GM13976 (cell line): ENCODE results near the gene SELENOS.

Experiments
- DNase-seq: peaks from one replicate; pipeline ENCODE4 v3.0.0; 2012; ENCODE audit warnings: low spot score
- CTCF ChIP-seq: IDR thresholded peaks from 2 replicates; pipeline ENCODE4 v1.5.1; 2012; ENCODE audit warnings: borderline replicate concordance, mild to moderate bottlenecking; ENCODE audit not compliant: insufficient read depth; ENCODE audit errors: extremely low read depth, missing control alignments, control extremely low read depth
- in situ Hi-C: fragments of 300-500 bp; cut with MboI; formaldehyde crosslinking; loops from one replicate; pipeline ENCODE4 v1.12.0; 2022; ENCODE audit warnings: low sequenced_read_pairs, mixed read lengths, inconsistent platforms; ENCODE audit not compliant: unreplicated experiment

Gene SELENOS

DNA sequence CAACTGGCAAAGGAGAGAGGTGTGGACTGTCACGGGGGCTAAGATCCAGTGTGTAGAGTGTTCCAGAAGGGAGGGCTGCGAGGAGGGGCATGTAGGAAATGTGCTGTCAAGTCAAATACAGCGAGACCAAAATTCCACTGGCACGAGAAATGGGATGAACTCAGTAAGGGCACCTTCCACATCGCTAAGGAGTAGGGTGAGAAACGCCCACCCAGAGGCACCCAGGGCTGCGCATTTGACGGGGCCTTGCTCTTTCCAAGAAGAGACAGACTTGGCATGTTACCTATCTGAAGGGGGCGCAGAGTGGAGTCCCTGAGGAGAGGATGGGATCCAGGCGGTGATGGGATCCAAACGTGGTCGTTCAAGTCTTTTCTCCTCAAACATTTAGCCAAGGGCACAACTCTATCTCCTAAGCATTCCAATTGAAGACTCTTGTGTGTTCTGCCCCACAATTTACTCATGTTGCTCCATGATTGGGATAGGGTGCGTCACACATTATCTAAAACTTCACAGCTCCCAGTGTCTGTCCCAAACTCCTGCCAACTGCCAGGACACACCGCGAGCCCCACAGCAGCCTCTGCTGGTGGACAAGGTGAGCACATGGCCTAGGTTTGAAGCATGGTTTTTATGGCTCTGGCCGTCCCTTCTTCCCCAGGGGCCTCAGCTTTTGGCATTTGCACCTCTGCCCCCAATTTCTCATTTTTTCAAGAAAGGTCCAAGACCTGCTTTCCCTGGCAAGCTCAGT is 7.6 kb downstream of the SELENOS start:
- in situ Hi-C loops: loop anchor here (10.0 to 25.0 kb wide), 2 partner anchors 255 to 632 kb away; no protein-coding TSS in a partner anchor
- TF ChIP-seq CTCF: peak; percentile 18
- DNase-seq: no peak

DNA sequence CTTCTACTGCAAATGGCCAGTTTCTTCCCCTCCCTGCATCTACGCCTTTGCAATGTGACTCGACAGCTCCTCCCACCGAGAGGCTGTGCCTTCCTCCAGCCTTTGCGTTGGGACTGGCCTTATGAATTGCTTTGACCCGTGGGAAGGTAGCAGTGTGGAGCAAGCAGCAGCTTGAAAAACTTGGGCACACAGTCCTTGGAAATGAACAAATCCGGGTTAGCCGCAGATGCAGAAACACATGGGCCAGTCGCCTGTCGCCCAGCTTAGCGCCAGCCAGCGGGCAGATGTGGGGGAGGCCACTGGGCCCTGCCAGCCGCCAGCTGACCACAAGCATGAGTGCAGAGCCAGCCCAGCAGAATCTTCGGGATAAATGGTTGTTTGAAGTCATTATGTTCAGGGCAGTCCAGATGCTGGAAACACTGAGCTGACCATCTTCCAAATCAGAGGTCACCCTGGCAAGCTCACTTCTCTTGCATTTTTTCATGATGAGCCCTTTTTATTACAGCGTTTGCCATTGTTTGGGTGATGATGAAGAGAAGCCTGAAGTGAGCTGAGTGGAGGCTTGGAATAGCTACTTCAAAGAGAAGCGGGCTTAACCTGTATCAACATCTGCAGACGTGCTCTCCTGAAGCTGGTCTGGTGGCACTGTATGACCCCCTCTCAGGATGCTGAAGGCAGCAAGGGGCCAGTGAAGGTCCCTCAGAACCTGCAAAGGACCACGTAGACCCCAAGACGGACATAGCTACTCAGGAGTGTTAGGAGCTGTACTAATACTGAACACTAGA is 9.8 kb downstream of the SELENOS start:
- in situ Hi-C loops: loop anchor here (10.0 to 25.0 kb wide), 2 partner anchors 253 to 630 kb away; no protein-coding TSS in a partner anchor
- TF ChIP-seq CTCF: no peak
- DNase-seq: no peak

- in situ Hi-C loops: loop anchor here (10.0 to 25.0 kb wide), 2 partner anchors 252 to 629 kb away; no protein-coding TSS in a partner anchor
- TF ChIP-seq CTCF: no peak
- DNase-seq: no peak
Observed at GRCh38 chr15:101266787-101267186, 10.5 kb downstream of the SELENOS start.

GRCh38 chr15:101266034-101266433 is 11.3 kb downstream of the SELENOS start:
- in situ Hi-C loops: loop anchor here (10.0 to 25.0 kb wide), 2 partner anchors 251 to 629 kb away; no protein-coding TSS in a partner anchor

DNA sequence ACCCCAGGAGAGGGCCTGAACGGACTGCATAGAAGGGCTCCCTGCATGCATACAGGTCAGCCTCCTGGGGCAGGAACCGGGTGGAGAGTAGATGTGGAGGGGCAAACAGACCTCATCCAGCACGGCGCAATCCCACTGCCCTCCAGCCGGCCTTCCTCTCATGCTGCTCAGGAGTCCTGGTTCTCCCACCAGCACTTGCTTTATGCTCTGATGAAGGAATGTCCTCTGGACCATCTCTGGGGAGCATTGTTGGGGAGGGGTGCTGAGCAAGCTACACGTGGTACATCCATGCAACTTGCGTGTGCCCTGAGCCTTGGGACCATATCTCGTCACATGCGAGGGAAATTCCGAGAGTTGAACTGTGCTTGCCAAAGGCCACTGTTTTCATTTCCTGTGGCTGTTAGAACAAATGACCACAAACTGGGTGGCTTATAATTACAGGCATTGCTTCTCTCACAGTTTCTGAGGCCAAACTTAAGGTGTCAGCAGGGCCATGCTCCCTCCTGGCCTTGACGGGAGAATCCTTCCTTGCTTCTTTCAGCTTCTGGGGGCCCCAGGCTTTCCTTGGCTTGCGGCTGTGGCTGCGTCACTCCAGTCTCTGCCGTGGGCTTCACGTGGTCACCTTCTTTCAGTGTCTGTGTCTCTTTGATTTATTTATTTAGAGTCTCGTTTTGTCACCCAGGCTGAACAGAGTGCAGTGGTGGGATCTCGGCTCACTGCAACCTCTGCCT is 12.2 kb downstream of the SELENOS start:
- TF ChIP-seq CTCF: no peak
- in situ Hi-C loops: loop anchor here (5.0 to 25.0 kb wide), 3 partner anchors 178 to 628 kb away; no protein-coding TSS in a partner anchor
- DNase-seq: peak; percentile 48

More at GRCh38 chr15:101266034-101266433, 11.3 kb downstream of the SELENOS start:
- TF ChIP-seq CTCF: no peak
- DNase-seq: no peak

GRCh38 chr15:101264011-101264410 is 13.3 kb downstream of the SELENOS start:
- DNase-seq: no peak
- TF ChIP-seq CTCF: no peak
- in situ Hi-C loops: loop anchor here (5.0 to 25.0 kb wide), 3 partner anchors 177 to 627 kb away; no protein-coding TSS in a partner anchor
